ENCODE data around the gene ICE1. TPM values are rescaled to one million over a fixed set of nuclear protein-coding genes. Genes with fewer than 3 reads are reported as not detected.

Gene ICE1, protein sequence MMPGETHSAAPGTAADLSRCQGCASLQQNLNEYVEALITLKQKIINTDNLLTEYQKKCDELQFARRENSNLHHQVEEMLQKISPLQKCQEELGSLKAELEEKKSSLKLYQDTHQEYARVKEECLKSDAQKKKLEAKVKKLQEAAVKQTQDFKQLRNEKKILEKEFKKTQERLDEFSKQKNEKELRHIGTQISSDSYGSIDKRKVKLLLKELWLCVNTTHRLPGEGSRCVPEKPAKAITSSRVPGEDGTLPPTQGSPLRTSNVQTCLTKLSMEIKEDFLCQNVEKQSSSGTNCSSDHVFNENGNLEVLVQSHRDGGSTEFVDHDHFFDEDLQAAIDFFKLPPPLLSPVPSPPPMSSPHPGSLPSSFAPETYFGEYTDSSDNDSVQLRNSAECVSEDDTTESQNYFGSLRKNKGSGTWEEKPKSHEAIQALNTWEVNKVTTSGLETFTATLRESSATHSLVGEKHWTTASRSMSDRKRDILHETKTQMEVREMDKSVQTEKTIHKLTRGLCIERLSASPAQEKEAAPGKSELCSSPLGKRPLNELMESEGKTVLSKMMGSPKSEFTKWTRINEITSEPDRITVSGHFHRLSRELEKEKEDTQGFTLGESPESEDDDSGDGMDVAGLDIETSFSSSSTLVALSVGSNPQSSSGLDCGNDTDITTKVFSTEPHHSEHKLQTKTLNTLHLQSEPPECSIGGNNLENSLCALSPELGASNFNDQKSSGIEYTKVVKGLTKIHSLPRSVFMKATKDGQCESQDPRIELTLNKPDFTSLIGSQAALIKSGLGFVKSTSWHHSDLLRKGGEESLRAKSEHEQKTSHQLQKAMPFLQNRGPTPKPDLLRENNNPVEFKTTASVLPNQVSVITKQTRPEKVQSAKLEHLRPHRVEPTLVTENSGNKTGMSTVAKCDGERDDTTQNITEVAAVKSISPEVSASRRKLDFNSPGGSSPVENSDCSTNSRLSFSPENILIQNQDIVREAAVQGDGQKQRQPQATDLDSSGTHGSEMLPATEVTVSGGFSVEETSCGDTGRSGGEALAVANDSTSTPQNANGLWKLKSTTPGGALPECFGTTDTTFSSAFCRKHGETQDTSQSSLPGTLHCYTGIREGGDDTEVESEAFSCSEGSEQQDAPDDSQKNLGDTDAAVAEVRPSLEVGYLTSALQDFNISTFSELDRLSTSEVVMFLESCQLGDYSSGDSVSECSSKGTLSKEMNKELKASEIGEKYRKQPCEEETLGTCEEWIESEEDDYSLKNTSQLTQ (N-terminal part only)
- 17.5 TPM for total RNA-seq
- long read RNA-seq, transcript ICE1-202 (3 exons, 1,074 nt): major isoform, 5 of 9 reads
- long read RNA-seq, partial matches to known transcripts: 3 of 9 reads
- long read RNA-seq, other reads (novel, unspliced or antisense): 1 of 9 reads

DNA sequence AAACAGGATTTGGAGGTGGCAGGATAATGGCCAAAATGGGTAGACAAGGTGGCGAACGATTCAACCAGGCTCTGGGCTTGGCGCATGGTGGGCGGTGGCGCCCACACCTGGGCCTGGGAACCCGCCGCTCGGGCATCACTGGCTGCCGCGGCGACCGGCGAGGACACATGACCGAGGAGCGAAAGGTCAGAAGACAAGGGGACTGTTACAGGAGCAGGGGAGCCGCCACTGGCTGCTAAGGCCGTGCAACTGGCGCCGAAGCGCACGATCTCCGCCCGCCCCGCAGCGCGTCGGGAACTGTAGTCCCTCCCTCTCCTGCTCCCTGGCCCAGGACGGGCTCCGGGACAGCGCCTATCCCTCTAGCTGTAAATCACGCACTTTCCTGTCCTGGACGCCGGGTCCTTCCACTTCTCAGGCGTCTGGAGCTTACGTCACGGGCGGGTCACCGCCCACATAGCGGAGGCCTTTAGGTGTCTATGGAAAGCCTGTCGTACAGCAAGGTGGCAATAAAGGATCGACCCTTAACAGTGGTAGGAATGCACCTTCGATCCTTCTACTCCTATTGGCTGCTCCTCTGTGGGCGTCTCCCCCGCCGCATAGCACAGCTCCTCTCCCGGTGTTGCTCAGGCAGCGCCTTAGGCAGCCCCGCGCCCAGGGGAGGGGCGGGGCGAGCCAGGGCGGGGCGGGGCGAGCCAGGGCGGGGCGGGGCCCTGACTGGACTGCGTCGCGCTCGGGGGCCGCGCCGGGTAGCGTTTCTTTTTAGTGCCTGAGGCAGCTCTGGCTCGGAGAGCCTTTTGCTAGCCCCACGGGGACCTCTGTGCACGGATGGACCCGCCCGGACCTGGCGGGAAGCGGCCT is at the start of gene ICE1:
Gene ICE1 (plus strand): TSS at position 717 of the 858 bp plus-strand sequence. CDS start 239 bp downstream, outside the sequence.
- H3K27me3 ChIP-seq (ENCODE audit: low read depth): no peaks in the 10 kb centered on the region
- TF ChIP-seq, protein P1, sequence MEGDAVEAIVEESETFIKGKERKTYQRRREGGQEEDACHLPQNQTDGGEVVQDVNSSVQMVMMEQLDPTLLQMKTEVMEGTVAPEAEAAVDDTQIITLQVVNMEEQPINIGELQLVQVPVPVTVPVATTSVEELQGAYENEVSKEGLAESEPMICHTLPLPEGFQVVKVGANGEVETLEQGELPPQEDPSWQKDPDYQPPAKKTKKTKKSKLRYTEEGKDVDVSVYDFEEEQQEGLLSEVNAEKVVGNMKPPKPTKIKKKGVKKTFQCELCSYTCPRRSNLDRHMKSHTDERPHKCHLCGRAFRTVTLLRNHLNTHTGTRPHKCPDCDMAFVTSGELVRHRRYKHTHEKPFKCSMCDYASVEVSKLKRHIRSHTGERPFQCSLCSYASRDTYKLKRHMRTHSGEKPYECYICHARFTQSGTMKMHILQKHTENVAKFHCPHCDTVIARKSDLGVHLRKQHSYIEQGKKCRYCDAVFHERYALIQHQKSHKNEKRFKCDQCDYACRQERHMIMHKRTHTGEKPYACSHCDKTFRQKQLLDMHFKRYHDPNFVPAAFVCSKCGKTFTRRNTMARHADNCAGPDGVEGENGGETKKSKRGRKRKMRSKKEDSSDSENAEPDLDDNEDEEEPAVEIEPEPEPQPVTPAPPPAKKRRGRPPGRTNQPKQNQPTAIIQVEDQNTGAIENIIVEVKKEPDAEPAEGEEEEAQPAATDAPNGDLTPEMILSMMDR (IDR thresholded peaks at IDR 0.05; ENCODE audit: borderline replicate concordance): no peak
- intact Hi-C loops (cut with micrococcal nuclease): no loop called here
- no peaks in the 10 kb centered on the region for H3K36me3 ChIP-seq
- peak within 1 kb of the TSS; percentile 98 for H3K27ac ChIP-seq (replicated peaks)
- DNase-seq: peak; percentile 97
- peak within 1 kb of the TSS; percentile 94 for H3K4me3 ChIP-seq
- peaks cover 59% of the 10 kb centered on the region for H3K4me1 ChIP-seq
- H3K9me3 ChIP-seq (replicated peaks): no peaks in the 10 kb centered on the region

DNA sequence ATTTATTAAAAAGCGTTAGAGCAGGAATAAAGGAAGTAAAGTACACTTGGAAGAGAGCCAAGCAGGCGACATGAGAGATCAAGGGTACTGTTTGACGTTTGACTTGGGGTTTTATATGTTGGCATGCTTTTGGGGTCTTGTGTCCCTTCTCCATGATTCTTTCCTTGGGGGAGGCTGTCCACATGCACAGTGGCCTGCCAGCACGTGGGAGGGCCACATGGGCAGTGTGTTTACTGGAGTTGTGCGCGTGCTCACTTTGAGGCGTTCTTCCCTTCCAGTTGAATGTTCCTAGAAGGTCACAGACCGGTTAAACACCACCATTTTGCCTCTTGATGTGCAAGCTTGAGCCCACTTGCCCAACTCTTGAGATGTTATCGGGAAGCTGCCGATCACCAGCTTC is 49.5 kb upstream of the ICE1 start:
- H3K27me3 ChIP-seq (ENCODE audit: low read depth): no peaks in the 10 kb centered on the region
- no peak for DNase-seq
- H3K4me1 ChIP-seq: peaks cover 6% of the 10 kb centered on the region
- TF ChIP-seq, protein P1 (IDR thresholded peaks at IDR 0.05; ENCODE audit: borderline replicate concordance): no peak
- H3K9me3 ChIP-seq (replicated peaks): no peaks in the 10 kb centered on the region
- no peak overlapping the region for H3K27ac ChIP-seq (replicated peaks)
- no peaks in the 10 kb centered on the region for H3K36me3 ChIP-seq
- intact Hi-C loops (cut with micrococcal nuclease): no loop called here
- H3K4me3 ChIP-seq: no peak overlapping the region

DNA sequence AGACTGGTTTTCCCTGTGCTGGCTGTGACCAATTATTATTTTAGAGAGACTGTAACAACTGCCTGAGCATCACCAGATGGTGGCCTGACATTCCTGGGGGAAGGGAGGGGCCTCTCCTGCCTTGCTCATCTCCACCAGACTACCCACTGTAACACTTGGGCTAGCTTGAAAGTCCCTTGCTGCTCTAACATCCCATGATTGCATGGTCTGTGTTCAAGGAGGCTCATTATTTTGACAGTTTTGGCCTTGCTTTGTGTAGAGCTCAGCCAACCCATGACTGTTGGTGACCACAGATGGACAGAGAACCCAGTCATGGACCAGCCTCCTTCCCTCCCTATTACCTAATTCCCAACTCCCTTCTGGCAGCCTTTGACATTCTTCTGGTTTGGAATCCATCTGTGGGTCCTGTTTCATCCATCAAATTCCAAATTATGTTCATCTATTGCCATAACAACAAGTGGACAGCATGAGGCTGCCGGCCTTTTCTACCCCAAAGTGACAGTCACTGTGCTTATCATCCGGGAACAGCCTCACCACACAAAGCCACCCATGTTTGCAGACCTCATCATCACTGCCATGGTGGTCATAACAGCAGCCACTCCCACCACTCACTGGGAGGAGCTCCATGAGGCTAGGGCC is 49.0 kb upstream of the ICE1 start:
- DNase-seq: no peak
- H3K36me3 ChIP-seq: no peaks in the 10 kb centered on the region
- no peaks in the 10 kb centered on the region for H3K9me3 ChIP-seq (replicated peaks)
- no peaks in the 10 kb centered on the region for H3K27me3 ChIP-seq (ENCODE audit: low read depth)
- TF ChIP-seq, protein P1 (IDR thresholded peaks at IDR 0.05; ENCODE audit: borderline replicate concordance): no peak
- no peak overlapping the region for H3K4me3 ChIP-seq
- intact Hi-C loops (cut with micrococcal nuclease): no loop called here
- peaks cover 6% of the 10 kb centered on the region for H3K4me1 ChIP-seq
- H3K27ac ChIP-seq (replicated peaks): peak overlapping the region; percentile 9

DNA sequence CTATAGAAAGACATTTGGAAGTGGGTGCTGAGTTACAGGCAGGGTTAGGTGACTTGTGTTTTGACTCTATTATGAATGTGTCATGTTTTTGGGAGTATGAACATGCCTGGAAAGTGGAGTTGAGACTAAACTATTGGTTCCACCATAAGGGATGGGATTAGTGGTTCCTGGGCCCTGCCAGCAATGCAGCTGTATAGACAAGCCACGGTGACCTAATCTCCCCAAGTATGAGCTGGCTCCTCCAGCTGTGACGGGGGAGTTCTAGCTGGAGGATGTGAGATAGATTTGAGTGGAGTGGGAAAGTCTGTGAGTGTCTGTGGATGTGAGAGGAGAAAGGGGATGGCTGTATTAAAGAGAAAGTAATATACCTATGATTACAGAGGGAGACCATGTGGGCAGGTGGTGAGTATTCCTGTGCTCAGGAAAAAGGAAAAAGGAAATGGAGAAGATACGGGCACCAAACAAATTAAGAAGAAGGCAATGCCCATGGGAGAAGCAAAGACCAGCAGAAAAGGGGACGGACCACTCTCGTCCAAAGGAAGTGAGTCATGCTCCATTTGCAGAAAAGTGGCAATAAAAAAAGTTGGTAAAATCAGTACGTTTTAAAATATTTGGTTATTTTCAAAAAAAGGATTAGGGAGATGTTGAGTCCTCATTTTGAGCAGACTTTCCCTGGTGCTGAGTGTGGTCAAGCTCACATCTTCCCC is 48.3 kb upstream of the ICE1 start:
- no peaks in the 10 kb centered on the region for H3K36me3 ChIP-seq
- TF ChIP-seq, protein P1 (IDR thresholded peaks at IDR 0.05; ENCODE audit: borderline replicate concordance): no peak
- peak overlapping the region; percentile 9 for H3K27ac ChIP-seq (replicated peaks)
- H3K9me3 ChIP-seq (replicated peaks): no peaks in the 10 kb centered on the region
- H3K4me3 ChIP-seq: no peak overlapping the region
- H3K27me3 ChIP-seq (ENCODE audit: low read depth): no peaks in the 10 kb centered on the region
- peaks cover 6% of the 10 kb centered on the region for H3K4me1 ChIP-seq
- DNase-seq: no peak
- intact Hi-C loops (cut with micrococcal nuclease): no loop called here
